NCI-H2196 treated with DMSO at 0.1 percent for 48 hours (cell line): ENCODE results near the gene ACADL.

Source experiments
- DNase-seq: peaks from one replicate; lab custom pipeline; 2025; ENCODE audit not compliant: unreplicated experiment; lab: John Stamatoyannopoulos, UW

The ACADL gene

GRCh38 chr2:210224941-210225672 lies at the start of gene ACADL:
ACADL (minus strand) TSS chr2:210225447; CDS start chr2:210225263, 184 bp downstream.
- DNase-seq = no peak

GRCh38 chr2:210271300-210271699 lies 46.1 kb upstream of the ACADL start:
- DNase-seq = no peak

GRCh38 chr2:210269148-210269547 lies 43.9 kb upstream of the ACADL start:
- DNase-seq = no peak

- no peak for DNase-seq
Observed at GRCh38 chr2:210268281-210268680, 43.0 kb upstream of the ACADL start.

- DNase-seq = no peak
Observed at GRCh38 chr2:210267698-210268097, 42.5 kb upstream of the ACADL start.

- no peak for DNase-seq
Observed at GRCh38 chr2:210264282-210264681, 39.0 kb upstream of the ACADL start.

- no peak for DNase-seq
Observed at GRCh38 chr2:210263841-210264240, 38.6 kb upstream of the ACADL start.

- DNase-seq = no peak
Observed at GRCh38 chr2:210262036-210262435, 36.8 kb upstream of the ACADL start.

- DNase-seq = no peak
Observed at GRCh38 chr2:210259687-210260086, 34.4 kb upstream of the ACADL start.

- DNase-seq = no peak
Observed at GRCh38 chr2:210252699-210253606, 27.7 kb upstream of the ACADL start.

GRCh38 chr2:210250622-210251021 lies 25.4 kb upstream of the ACADL start:
- DNase-seq = no peak

GRCh38 chr2:210233487-210233886 lies 8.2 kb upstream of the ACADL start:
- no peak for DNase-seq

GRCh38 chr2:210230984-210231383 lies 5.7 kb upstream of the ACADL start:
- DNase-seq = no peak

- no peak for DNase-seq
Observed at GRCh38 chr2:210230518-210230917, 5.3 kb upstream of the ACADL start.

- no peak for DNase-seq
Observed at GRCh38 chr2:210228586-210228985, 3.3 kb upstream of the ACADL start.

- DNase-seq = no peak
Observed at GRCh38 chr2:210227290-210228088, 2.2 kb upstream of the ACADL start.

- DNase-seq = no peak
Observed at GRCh38 chr2:210226223-210226622, 976 bp upstream of the ACADL start.

GRCh38 chr2:210224591-210224940 lies 681 bp downstream of the ACADL start:
- DNase-seq = no peak

GRCh38 chr2:210215120-210215519 lies 10.1 kb downstream of the ACADL start:
- DNase-seq = no peak

- no peak for DNase-seq
Observed at GRCh38 chr2:210210185-210210584, 15.1 kb downstream of the ACADL start.

- DNase-seq = no peak
Observed at GRCh38 chr2:210207929-210208328, 17.3 kb downstream of the ACADL start.
